Bronchial epithelial cell (primary cell): ENCODE results near the gene NPNT. TPM values are rescaled to one million over a fixed set of nuclear protein-coding genes. Genes with fewer than 3 reads are reported as not detected.
"Not testable (repeated sequence)": the region's sequence is repeated elsewhere in the genome, so short reads cannot be mapped to it uniquely, and the experiment has no call there.

ENCODE experiments used
- DNase-seq: peaks from one replicate; pipeline ENCODE4 v3.0.0-alpha.2; 2010; ENCODE audit warnings: low read depth
- FAIRE-seq: peaks from 2 replicates; lab custom pipeline; 2011; peaks lifted over from hg19 to GRCh38; lab: Jason Lieb, UNC
- H3K27me3 ChIP-seq: 2 replicates; pipeline ENCODE4 v1.5.1; 2011; ENCODE audit warnings: low read length; ENCODE audit not compliant: control insufficient read depth, insufficient read depth
- H3K36me3 ChIP-seq: 2 replicates; pipeline ENCODE4 v1.5.1; 2011; ENCODE audit warnings: low read length; ENCODE audit not compliant: control insufficient read depth, insufficient read depth
- H3K4me3 ChIP-seq: 2 replicates; pipeline ENCODE4 v1.5.1; 2011; ENCODE audit warnings: mild to moderate bottlenecking, low read depth, low read length, control low read depth
- total RNA-seq: library from RNA; depleted of rRNA; stranded (reverse); fragments of >200 nt; gene quantifications from 2 replicates; pipeline ENCODE4 v1.2.1, GENCODE V29; 2014
- TF ChIP-seq, protein P1 (sequence below): IDR thresholded peaks from 2 replicates; pipeline ENCODE4 v1.5.1; 2011; ENCODE audit warnings: mild to moderate bottlenecking, moderate library complexity, low read length, control low read depth, inconsistent platforms; ENCODE audit not compliant: insufficient read depth, severe bottlenecking

Gene NPNT, protein sequence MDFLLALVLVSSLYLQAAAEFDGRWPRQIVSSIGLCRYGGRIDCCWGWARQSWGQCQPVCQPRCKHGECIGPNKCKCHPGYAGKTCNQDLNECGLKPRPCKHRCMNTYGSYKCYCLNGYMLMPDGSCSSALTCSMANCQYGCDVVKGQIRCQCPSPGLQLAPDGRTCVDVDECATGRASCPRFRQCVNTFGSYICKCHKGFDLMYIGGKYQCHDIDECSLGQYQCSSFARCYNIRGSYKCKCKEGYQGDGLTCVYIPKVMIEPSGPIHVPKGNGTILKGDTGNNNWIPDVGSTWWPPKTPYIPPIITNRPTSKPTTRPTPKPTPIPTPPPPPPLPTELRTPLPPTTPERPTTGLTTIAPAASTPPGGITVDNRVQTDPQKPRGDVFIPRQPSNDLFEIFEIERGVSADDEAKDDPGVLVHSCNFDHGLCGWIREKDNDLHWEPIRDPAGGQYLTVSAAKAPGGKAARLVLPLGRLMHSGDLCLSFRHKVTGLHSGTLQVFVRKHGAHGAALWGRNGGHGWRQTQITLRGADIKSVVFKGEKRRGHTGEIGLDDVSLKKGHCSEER
- total RNA-seq, result 1.1 and 5.0 TPM in 2 replicates

DNA sequence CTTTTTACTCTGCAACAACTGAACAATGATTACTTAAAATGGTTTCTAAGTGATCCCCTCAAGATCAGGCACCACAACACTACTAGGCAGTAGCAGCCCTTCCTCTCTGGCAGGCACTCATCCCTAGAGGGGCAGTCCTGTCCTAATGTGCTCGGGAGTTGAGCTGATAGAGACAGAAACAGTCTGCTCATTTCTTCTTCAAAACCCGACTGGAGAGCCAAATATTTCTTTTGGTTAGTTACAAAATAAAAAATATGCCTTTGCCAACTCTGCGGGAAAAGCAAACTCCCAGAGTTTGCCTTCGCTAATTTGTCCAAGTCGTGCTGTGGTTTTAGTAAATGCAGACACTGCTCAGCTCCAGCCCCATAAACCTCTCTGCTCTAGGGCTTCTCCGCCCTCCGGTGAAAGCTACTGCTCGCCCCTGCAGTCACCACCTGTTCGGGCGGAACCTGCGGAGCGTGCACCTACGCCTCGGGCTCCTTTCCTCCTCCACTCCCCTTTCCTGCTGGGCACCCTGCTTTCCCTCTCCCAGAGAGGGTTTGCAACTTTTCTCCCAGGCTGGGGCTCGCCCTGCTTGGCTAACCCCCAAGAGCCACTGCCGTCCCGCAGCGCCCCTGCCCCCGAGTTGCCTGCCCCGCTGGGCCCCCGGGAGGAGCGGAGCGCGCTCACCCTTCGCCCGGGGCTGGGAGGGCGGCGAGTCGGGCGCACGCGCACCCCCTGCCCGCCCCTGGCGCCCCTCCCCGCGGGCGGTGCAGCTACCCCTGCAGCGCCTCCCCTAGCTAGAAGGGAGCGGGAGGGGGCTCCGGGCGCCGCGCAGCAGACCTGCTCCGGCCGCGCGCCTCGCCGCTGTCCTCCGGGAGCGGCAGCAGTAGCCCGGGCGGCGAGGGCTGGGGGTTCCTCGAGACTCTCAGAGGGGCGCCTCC is at the start of gene NPNT:
TSS of gene NPNT (plus strand) at position 812 of the 923 bp plus-strand sequence. CDS start 182 bp downstream, outside the sequence.
- TF ChIP-seq, protein P1, sequence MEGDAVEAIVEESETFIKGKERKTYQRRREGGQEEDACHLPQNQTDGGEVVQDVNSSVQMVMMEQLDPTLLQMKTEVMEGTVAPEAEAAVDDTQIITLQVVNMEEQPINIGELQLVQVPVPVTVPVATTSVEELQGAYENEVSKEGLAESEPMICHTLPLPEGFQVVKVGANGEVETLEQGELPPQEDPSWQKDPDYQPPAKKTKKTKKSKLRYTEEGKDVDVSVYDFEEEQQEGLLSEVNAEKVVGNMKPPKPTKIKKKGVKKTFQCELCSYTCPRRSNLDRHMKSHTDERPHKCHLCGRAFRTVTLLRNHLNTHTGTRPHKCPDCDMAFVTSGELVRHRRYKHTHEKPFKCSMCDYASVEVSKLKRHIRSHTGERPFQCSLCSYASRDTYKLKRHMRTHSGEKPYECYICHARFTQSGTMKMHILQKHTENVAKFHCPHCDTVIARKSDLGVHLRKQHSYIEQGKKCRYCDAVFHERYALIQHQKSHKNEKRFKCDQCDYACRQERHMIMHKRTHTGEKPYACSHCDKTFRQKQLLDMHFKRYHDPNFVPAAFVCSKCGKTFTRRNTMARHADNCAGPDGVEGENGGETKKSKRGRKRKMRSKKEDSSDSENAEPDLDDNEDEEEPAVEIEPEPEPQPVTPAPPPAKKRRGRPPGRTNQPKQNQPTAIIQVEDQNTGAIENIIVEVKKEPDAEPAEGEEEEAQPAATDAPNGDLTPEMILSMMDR, result no peak
- H3K36me3 ChIP-seq, result no peaks in the 10 kb centered on the region
- no peak for FAIRE-seq
- H3K27me3 ChIP-seq, result no peaks in the 10 kb centered on the region
- peak within 1 kb of the TSS; percentile 41 for H3K4me3 ChIP-seq
- DNase-seq, result peak; percentile 34

DNA sequence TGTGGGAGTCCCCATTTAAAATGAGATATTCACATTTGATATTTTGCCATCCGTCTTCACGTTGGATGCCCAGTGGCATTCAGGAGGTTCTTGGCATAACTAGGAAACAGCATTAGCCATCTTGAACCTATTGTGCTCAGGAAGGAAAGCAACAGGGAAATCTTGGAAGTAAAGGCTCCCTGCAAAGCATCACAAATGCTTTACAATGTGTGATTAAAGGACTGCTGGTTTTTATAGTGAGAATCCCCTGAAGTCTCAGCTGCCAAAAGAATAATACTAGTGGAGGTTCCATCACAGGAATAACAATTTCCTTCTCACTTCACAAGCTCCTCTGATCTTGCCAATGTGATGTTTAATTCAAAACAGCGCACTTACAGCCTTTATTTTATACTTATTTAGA is 49.7 kb upstream of the NPNT start:
- FAIRE-seq (no peak), DNase-seq (no peak)
- Histone ChIP-seq H3K27me3 (no peaks in the 10 kb centered on the region), H3K36me3 (no peaks in the 10 kb centered on the region), H3K4me3 (no peak overlapping the region)
- TF ChIP-seq, protein P1, result no peak

DNA sequence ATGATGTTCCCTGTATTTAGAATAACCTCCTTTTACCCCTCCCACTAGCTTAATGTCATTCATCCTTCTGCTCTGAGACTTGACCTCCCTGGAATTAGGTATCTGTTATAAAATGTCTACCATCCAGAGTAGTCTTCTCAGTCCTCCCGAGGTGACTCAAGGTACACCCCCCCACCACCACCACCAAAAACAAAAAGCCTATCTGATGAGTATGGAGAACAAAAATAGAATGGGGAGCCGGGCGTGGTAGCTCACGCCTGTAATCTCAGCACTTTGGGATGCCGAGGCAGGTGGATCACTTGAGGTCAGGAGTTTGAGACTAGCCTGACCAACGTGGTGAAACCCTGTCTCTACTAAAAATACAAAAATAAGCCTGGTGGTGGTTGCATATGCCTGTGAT is 46.9 kb upstream of the NPNT start:
- H3K27me3 ChIP-seq, H3K4me3 ChIP-seq, H3K36me3 ChIP-seq, FAIRE-seq, DNase-seq: not testable (repeated sequence)

DNA sequence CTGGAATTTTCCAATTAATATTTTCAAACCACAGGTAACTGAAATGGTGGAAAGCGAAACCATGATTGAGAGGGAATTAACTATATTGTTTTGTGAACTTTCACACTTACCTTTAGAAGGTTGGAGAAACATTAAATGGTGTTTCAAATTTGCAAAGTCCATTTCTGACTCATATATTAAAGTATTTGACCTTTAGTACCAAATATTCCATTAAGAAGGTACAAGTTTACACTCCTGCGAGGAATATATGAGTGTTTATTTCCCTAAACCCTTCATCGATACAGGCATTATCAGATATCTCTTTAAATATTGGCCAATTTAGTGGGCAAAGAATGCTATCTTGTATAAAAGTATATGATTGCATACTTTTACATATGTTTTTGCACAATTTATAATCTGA is 44.1 kb upstream of the NPNT start:
- Histone ChIP-seq H3K4me3 (no peak overlapping the region), H3K36me3 (no peaks in the 10 kb centered on the region), H3K27me3 (no peaks in the 10 kb centered on the region)
- TF ChIP-seq, protein P1, result no peak
- no peak for DNase-seq
- no peak for FAIRE-seq

DNA sequence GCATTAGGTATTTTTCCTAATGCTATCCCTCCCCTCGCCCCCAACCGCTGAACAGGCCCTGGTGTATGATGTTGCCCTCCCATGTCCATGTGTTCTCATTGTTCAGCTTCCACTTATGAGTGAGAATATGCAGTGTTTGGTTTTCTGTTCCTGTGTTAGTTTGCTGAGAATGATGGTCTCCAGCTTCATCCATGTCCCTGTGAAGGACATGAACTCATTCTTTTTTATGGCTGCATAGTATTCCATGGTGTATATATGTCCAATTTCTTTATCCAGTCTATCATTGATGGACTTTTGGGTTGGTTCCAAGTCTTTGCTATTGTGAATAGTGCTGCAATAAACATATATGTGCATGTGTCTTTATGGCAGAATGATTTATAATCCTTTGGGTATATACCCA is 43.0 kb upstream of the NPNT start:
- H3K27me3 ChIP-seq, DNase-seq, H3K4me3 ChIP-seq, FAIRE-seq, H3K36me3 ChIP-seq: not testable (repeated sequence)

DNA sequence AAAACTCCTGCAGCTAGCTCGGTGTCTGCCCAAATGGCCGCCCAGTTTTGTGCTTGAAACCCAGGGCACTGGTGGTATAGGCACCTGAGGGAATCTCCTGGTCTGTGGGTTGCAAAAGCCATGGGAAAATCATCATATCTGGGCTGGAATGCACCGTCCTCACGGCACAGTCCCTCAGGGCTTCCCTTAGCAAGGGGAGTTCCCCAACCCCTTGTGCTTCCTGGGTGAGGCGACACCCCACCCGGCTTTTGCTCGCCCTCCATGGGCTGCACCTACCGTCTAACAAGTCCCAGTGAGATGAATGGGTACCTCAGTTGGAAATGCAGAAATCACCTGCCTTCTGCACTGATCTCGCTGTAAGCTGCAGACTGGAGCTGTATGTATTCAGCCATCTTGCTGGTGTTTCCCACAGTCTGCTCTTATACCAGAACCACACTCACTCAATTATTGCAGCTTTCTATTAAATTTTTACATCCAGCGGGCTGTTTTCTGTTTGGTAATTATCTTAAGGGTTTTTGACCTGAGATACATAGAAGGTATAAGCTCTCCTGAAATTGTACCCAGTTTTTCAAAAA is 36.7 kb upstream of the NPNT start:
- no peak for FAIRE-seq
- H3K4me3 ChIP-seq, result no peak overlapping the region
- no peaks in the 10 kb centered on the region for H3K36me3 ChIP-seq
- no peak for DNase-seq
- TF ChIP-seq, protein P1, result no peak
- H3K27me3 ChIP-seq, result no peaks in the 10 kb centered on the region
